Mesenchymal stem cell (in vitro differentiated cells and primary cell): Measurements from ENCODE around the gene IFNL2.

Experiments
- DNase-seq: peaks from one replicate; pipeline ENCODE4 v3.0.0-alpha.2; 2013
- H2AFZ ChIP-seq: one replicate; pipeline ENCODE4 v1.6.1; 2013; ENCODE audit warnings: low read depth, mild to moderate bottlenecking, control low read depth, inconsistent platforms, low read length, moderate library complexity
- H2AK5ac ChIP-seq: 2 replicates; pipeline ENCODE4 v1.6.1; 2013; ENCODE audit warnings: low read length, moderate library complexity, mild to moderate bottlenecking, inconsistent platforms; ENCODE audit not compliant: severe bottlenecking
- H2BK120ac ChIP-seq: one replicate; pipeline ENCODE4 v1.6.1; 2013; ENCODE audit warnings: low read depth, mild to moderate bottlenecking, inconsistent platforms, low read length, moderate library complexity
- H2BK12ac ChIP-seq, 2 experiments: one replicate each; pipeline ENCODE4 v1.6.1; 2013; ENCODE audit warnings: inconsistent platforms in 2 of 2, low read length in 2 of 2, mild to moderate bottlenecking in 2 of 2, moderate library complexity in 2 of 2, control low read depth in 1 of 2
- H2BK15ac ChIP-seq: one replicate; pipeline ENCODE4 v1.6.1; 2013; ENCODE audit warnings: mild to moderate bottlenecking, low read depth, inconsistent platforms; ENCODE audit not compliant: poor library complexity, severe bottlenecking
- H2BK5ac ChIP-seq: 2 replicates; pipeline ENCODE4 v1.6.1; 2013; ENCODE audit warnings: low read depth, mild to moderate bottlenecking, low read length, control low read depth, inconsistent platforms; ENCODE audit not compliant: poor library complexity, severe bottlenecking
- H3K14ac ChIP-seq, 2 experiments: one replicate each; pipeline ENCODE4 v1.6.1; 2013; ENCODE audit warnings: inconsistent platforms in 2 of 2, low read length in 2 of 2, control low read depth in 1 of 2, mild to moderate bottlenecking in 1 of 2, moderate library complexity in 1 of 2
- H3K18ac ChIP-seq, 2 experiments: one replicate each; pipeline ENCODE4 v1.6.1; 2013; ENCODE audit warnings: inconsistent platforms in 2 of 2, low read length in 2 of 2, control low read depth in 1 of 2, low read depth in 1 of 2, mild to moderate bottlenecking in 1 of 2
- H3K23ac ChIP-seq, 2 experiments: one replicate each; pipeline ENCODE4 v1.6.1; 2013; ENCODE audit warnings: inconsistent platforms in 2 of 2, low read length in 2 of 2, mild to moderate bottlenecking in 2 of 2, moderate library complexity in 2 of 2, control low read depth in 1 of 2
- H3K27ac ChIP-seq: 2 replicates; pipeline ENCODE4 v1.5.1; 2013; ENCODE audit warnings: mild to moderate bottlenecking, moderate library complexity, low read length, control low read depth, inconsistent platforms; ENCODE audit not compliant: poor library complexity, severe bottlenecking
- H3K27me3 ChIP-seq, 2 experiments: 2 replicates each; pipeline versions ENCODE4 v1.6.1 to v1.7.0; 2013; ENCODE audit warnings: low read length in 2 of 2, mild to moderate bottlenecking in 2 of 2, moderate library complexity in 2 of 2, control low read depth in 1 of 2, inconsistent platforms in 1 of 2; ENCODE audit not compliant: control insufficient read depth in 1 of 2, insufficient read depth in 1 of 2
- H3K36me3 ChIP-seq, 2 experiments: 2 replicates each; pipeline versions ENCODE4 v1.6.1 to v1.7.0; 2013; ENCODE audit warnings: low read length in 2 of 2, control low read depth in 1 of 2, inconsistent platforms in 1 of 2, low read depth in 1 of 2, mild to moderate bottlenecking in 1 of 2; ENCODE audit not compliant: insufficient read depth in 2 of 2, control insufficient read depth in 1 of 2
- H3K4ac ChIP-seq, 2 experiments: one replicate each; pipeline ENCODE4 v1.6.1; 2013; ENCODE audit warnings: inconsistent platforms in 2 of 2, low read length in 2 of 2, mild to moderate bottlenecking in 2 of 2, moderate library complexity in 2 of 2, control low read depth in 1 of 2, low read depth in 1 of 2
- H3K4me1 ChIP-seq: 2 replicates; pipeline ENCODE4 v1.6.1; 2013; ENCODE audit warnings: low read depth, low read length, control low read depth; ENCODE audit not compliant: control insufficient read depth, insufficient read depth
- H3K4me2 ChIP-seq: 2 replicates; pipeline ENCODE4 v1.6.1; 2013; ENCODE audit warnings: low read length, mild to moderate bottlenecking, inconsistent platforms; ENCODE audit not compliant: poor library complexity, severe bottlenecking
- H3K4me3 ChIP-seq, 2 experiments: 2 replicates each; pipeline versions ENCODE4 v1.5.1 to v1.7.0; 2013; ENCODE audit warnings: low read length in 2 of 2, mild to moderate bottlenecking in 2 of 2, control low read depth in 1 of 2, low read depth in 1 of 2; ENCODE audit not compliant: insufficient read depth in 1 of 2
- H3K79me1 ChIP-seq: replicated peaks from 2 replicates; pipeline ENCODE4 v1.6.1; 2013; ENCODE audit warnings: mild to moderate bottlenecking, control low read depth, low read length, inconsistent platforms; ENCODE audit not compliant: poor library complexity, severe bottlenecking
- H3K9ac ChIP-seq: 2 replicates; pipeline ENCODE4 v1.7.0; 2013; ENCODE audit warnings: mild to moderate bottlenecking, low read length, moderate library complexity
- H3K9me3 ChIP-seq: 2 replicates; pipeline ENCODE4 v1.7.0; 2013; ENCODE audit warnings: mild to moderate bottlenecking, low read length; ENCODE audit not compliant: control insufficient read depth
- H4K8ac ChIP-seq: one replicate; pipeline ENCODE4 v1.6.1; 2013; ENCODE audit warnings: inconsistent platforms, mild to moderate bottlenecking, low read length, moderate library complexity
- H4K91ac ChIP-seq: one replicate; pipeline ENCODE4 v1.6.1; 2013; ENCODE audit warnings: mild to moderate bottlenecking, low read length, inconsistent platforms
- WGBS: methylation state at CpG from one replicate; pipeline ENCODE4 v1.1.7; 2013; ENCODE audit warnings: mixed read lengths; 5-methylcytosine and 5-hydroxymethylcytosine counted together

IFNL2 gene

DNA sequence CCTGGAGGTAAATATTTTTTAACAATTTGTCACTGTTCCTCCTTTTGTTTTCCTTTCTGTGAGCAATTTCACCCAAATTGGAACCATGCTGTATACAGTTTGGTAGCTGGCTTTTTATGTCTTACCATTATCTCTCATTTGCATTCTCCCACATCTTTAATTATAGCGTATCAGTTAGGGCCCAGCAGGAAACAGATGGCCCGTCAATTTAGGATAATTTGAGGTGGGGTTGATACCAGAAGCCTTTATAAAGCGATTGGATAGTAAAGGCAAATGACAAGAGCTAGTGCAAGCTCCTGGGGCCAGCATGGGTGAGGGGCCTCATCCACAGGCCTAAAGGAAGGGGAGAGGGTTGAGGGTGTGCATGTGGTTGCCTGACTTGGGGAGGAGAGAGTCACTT, 15.7 kb upstream of the IFNL2 start:
- DNase-seq: no peak
- Histone ChIP-seq H3K27me3 (peaks cover 71 to 82% of the 10 kb centered on the region in 2 experiments), H3K4me1 (peaks cover 7% of the 10 kb centered on the region), H2BK15ac (no peak overlapping the region), H3K4me3 (no peak overlapping the region), H3K36me3 (no peaks in the 10 kb centered on the region), H3K14ac (no peak overlapping the region), H3K4me2 (no peak overlapping the region), H3K18ac (no peak overlapping the region), H3K27ac (no peak overlapping the region), H4K91ac (no peak overlapping the region), H3K4ac (no peak overlapping the region), H3K23ac (no peak overlapping the region), H2BK120ac (no peak overlapping the region), H2BK5ac (no peak overlapping the region), H2BK12ac (no peak overlapping the region), H4K8ac (no peak overlapping the region), H2AK5ac (no peak overlapping the region), H3K79me1 (no peaks in the 10 kb centered on the region), H3K9me3 (no peaks in the 10 kb centered on the region), H2AFZ (no peak overlapping the region), H3K9ac (no peak overlapping the region)
- WGBS: 90% methylated on average over 3 of the region's 3 CpGs

DNA sequence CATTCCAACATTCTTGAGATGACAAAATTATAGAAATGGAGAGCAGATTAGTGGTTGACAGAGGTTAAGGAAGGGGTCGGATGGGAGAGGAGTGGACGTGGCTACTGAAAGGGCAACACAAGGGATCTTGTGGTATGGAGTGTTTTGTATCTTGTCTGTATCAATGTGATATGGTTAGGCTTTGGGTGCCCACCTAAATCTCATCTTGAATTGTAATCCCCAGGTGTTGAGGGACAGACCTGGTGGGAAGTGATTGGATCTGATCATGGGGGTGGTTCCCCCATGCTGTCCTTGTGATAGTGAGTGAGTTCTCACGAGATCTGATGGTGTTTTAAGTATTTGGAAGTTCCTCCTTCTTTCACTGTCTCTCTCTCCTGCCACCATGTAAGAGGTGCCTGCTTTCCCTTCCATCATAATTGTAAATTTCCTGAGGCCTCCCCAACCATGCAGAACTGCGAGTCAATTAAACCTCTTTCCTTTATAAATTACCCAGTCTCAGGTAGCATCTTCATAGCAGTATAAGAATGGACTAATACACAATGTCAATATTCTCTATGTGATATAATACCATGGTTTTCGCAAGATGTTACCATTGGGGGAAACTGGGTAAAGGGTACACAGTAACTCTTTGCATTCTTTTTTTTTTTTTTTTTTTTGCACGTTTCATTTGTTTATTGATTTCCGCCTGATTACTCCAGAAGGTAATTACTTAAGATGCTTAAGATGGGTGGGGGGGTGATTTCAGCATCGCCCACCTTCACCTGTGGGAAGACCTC, 14.6 kb upstream of the IFNL2 start:
- Histone ChIP-seq H3K27me3 (peaks cover 62 to 78% of the 10 kb centered on the region in 2 experiments), H3K14ac (no peak overlapping the region), H3K36me3 (no peaks in the 10 kb centered on the region), H3K9me3 (no peaks in the 10 kb centered on the region), H2AFZ (no peak overlapping the region), H3K18ac (no peak overlapping the region), H2BK12ac (no peak overlapping the region), H4K8ac (no peak overlapping the region), H2BK120ac (no peak overlapping the region), H2BK5ac (no peak overlapping the region), H3K9ac (no peak overlapping the region), H3K27ac (no peak overlapping the region), H4K91ac (no peak overlapping the region), H3K4me2 (no peak overlapping the region), H3K4me1 (no peaks in the 10 kb centered on the region), H3K79me1 (no peaks in the 10 kb centered on the region), H2AK5ac (no peak overlapping the region), H2BK15ac (no peak overlapping the region), H3K4me3 (no peak overlapping the region), H3K4ac (no peak overlapping the region), H3K23ac (no peak overlapping the region)
- WGBS: 74% methylated on average over 8 of the region's 8 CpGs
- no peak for DNase-seq

DNA sequence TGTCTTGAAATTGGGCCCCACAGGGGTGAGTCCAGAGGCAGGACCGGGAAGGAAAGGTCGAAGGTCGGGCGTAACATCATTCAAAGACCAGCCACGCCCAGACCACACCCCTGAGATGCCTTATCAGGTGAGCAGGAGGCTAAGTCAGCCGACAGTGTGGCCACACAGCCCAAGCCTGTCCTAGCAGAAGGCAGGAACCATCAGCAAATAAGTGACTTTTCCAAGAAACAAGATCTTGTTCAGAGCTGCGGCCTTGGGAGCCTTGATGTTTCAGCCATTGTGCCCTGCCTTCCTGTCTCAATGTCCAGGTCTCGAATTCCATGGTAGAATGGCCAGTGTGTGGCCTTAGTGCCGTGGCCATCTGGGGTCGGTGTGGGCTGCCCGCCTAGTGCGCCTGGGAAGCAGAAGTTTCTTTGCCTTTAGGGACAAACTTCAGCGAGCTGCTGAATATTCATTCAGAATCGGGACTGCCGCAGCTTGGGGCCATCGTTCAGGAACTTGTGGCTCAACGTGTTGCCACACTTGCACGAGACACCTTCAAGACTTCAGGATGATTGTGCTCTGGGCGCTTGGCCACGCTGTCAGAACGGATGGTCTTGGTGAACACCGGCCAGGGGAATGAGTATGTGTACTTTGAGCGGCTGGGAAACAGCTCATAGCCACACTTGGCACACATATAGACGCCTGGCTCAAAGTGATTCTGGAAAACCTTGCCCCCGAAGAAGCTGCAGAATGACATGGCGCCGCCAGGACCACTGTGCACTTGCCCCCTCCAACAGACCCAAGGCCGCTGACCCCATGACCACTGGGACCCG, 13.5 kb upstream of the IFNL2 start:
- Histone ChIP-seq H3K9me3 (no peaks in the 10 kb centered on the region), H3K79me1 (no peaks in the 10 kb centered on the region), H3K4ac (no peak overlapping the region), H4K91ac (no peak overlapping the region), H2BK15ac (no peak overlapping the region), H2AFZ (no peak overlapping the region), H2AK5ac (no peak overlapping the region), H2BK120ac (no peak overlapping the region), H4K8ac (no peak overlapping the region), H3K27ac (no peak overlapping the region), H3K36me3 (no peaks in the 10 kb centered on the region), H3K27me3 (peaks cover 51 to 74% of the 10 kb centered on the region in 2 experiments), H2BK12ac (no peak overlapping the region), H3K4me3 (no peak overlapping the region), H3K23ac (no peak overlapping the region), H3K18ac (no peak overlapping the region), H3K14ac (no peak overlapping the region), H3K4me1 (no peaks in the 10 kb centered on the region), H2BK5ac (no peak overlapping the region), H3K9ac (no peak overlapping the region), H3K4me2 (no peak overlapping the region)
- no peak for DNase-seq
- 87% methylated on average over 29 of the region's 29 CpGs for WGBS

GRCh38 chr19:39257227-39257626, 11.0 kb upstream of the IFNL2 start:
- no peak overlapping the region for H3K4me3 ChIP-seq

More at GRCh38 chr19:39257227-39257626, 11.0 kb upstream of the IFNL2 start:
- no peak overlapping the region for H4K8ac ChIP-seq
- no peaks in the 10 kb centered on the region for H3K4me1 ChIP-seq
- 82% methylated on average over 2 of the region's 4 CpGs for WGBS
- H2AK5ac ChIP-seq: no peak overlapping the region
- H3K36me3 ChIP-seq: no peaks in the 10 kb centered on the region
- H4K91ac ChIP-seq: no peak overlapping the region
- no peak for DNase-seq
- H3K27me3 ChIP-seq: peaks cover 39 to 82% of the 10 kb centered on the region in 2 experiments
- H3K4me2 ChIP-seq: no peak overlapping the region
- no peak overlapping the region for H2BK5ac ChIP-seq
- no peaks in the 10 kb centered on the region for H3K79me1 ChIP-seq
- no peak overlapping the region for H2BK120ac ChIP-seq
- H3K14ac ChIP-seq: no peak overlapping the region
- no peak overlapping the region for H2AFZ ChIP-seq
- H3K23ac ChIP-seq: no peak overlapping the region
- H3K4ac ChIP-seq: no peak overlapping the region
- no peak overlapping the region for H3K9ac ChIP-seq
- no peak overlapping the region for H3K18ac ChIP-seq
- H3K27ac ChIP-seq: no peak overlapping the region
- H2BK12ac ChIP-seq: no peak overlapping the region
- H3K9me3 ChIP-seq: no peaks in the 10 kb centered on the region
- H2BK15ac ChIP-seq: no peak overlapping the region
